H1 (cell line): Measurements from ENCODE around the gene L3MBTL2. TPM values are rescaled to one million over a fixed set of nuclear protein-coding genes. Genes with fewer than 3 reads are reported as not detected.

ENCODE experiments used
- CTCF ChIA-PET: fragments of 300-600 bp; sonication (Branson Sonifier 250); formaldehyde crosslinking; loops from one replicate; lab custom pipeline; 2021; ENCODE audit not compliant: partially characterized antibody; lab: Charles Lee
- POLR2A ChIA-PET: fragments of 300-600 bp; sonication (Branson Sonifier 250); formaldehyde crosslinking; loops from one replicate; lab custom pipeline; 2021; ENCODE audit warnings: inconsistent platforms; ENCODE audit not compliant: partially characterized antibody; lab: Charles Lee
- DNase-seq, 2 experiments: peaks; one replicate each; pipeline versions ENCODE4 v3.0.0 to v3.0.0-alpha.2; 2010 to 2022; ENCODE audit warnings: low spot score in 2 of 2, low read depth in 1 of 2, mixed read lengths in 1 of 2
- FAIRE-seq: peaks from 2 replicates; lab custom pipeline; 2011; peaks lifted over from hg19 to GRCh38; lab: Jason Lieb, UNC
- H2AFZ ChIP-seq: 2 replicates; pipeline ENCODE4 v1.8.1; 2012; ENCODE audit warnings: low read length, inconsistent platforms
- H2AK5ac ChIP-seq: 2 replicates; pipeline ENCODE4 v1.6.1; 2013; ENCODE audit warnings: low read depth, low read length
- H2BK120ac ChIP-seq: replicated peaks from 2 replicates; pipeline ENCODE3; 2013; ENCODE audit warnings: low read depth, low read length, inconsistent platforms
- H2BK12ac ChIP-seq: 2 replicates; pipeline ENCODE4 v1.6.1; 2013; ENCODE audit warnings: low read depth, low read length
- H2BK15ac ChIP-seq: 2 replicates; pipeline ENCODE4 v1.6.1; 2013; ENCODE audit warnings: low read length
- H2BK20ac ChIP-seq: 2 replicates; pipeline ENCODE4 v1.6.1; 2013; ENCODE audit warnings: low read length
- H2BK5ac ChIP-seq: 2 replicates; pipeline ENCODE4 v1.6.1; 2013; ENCODE audit warnings: low read depth, low read length
- H3K14ac ChIP-seq: 2 replicates; pipeline ENCODE4 v1.6.1; 2013; ENCODE audit warnings: inconsistent platforms; ENCODE audit not compliant: insufficient read length
- H3K18ac ChIP-seq: 2 replicates; pipeline ENCODE4 v1.6.1; 2013; ENCODE audit warnings: low read length; ENCODE audit errors: extremely low read depth
- H3K23ac ChIP-seq: 2 replicates; pipeline ENCODE4 v1.6.1; 2013; ENCODE audit warnings: inconsistent platforms; ENCODE audit not compliant: insufficient read length
- H3K23me2 ChIP-seq: 2 replicates; pipeline ENCODE4 v1.6.1; 2013; ENCODE audit warnings: low read depth, low read length
- H3K27ac ChIP-seq: 2 replicates; pipeline ENCODE4 v1.6.1; 2011; ENCODE audit warnings: low read depth, low read length, inconsistent platforms
- H3K27me3 ChIP-seq, 4 experiments: replicated peaks in 1 of 4; 1 replicate in 1 of 4; 2 replicates in 3 of 4; pipeline versions ENCODE4 v1.6.1 to v1.8.1; 2011 to 2013; ENCODE audit warnings: low read length in 3 of 4, mild to moderate bottlenecking in 3 of 4, inconsistent platforms in 2 of 4, mixed read lengths in 2 of 4, moderate library complexity in 1 of 4; ENCODE audit not compliant: control insufficient read depth in 3 of 4, insufficient read depth in 3 of 4; ENCODE audit errors: extremely low read depth in 1 of 4
- H3K36me3 ChIP-seq, 4 experiments: 2 replicates each; pipeline versions ENCODE4 v1.6.1 to v1.8.1; 2011 to 2013; ENCODE audit warnings: mild to moderate bottlenecking in 4 of 4, low read length in 3 of 4, moderate library complexity in 2 of 4, control low read depth in 1 of 4, inconsistent platforms in 1 of 4; ENCODE audit not compliant: insufficient read depth in 4 of 4, control insufficient read depth in 2 of 4
- H3K4ac ChIP-seq: replicated peaks from 2 replicates; pipeline ENCODE3; 2013; ENCODE audit warnings: low read length, low read depth, mixed read lengths, inconsistent platforms; ENCODE audit not compliant: insufficient read length
- H3K4me1 ChIP-seq, 4 experiments: replicated peaks in 1 of 4; 1 replicate in 1 of 4; 2 replicates in 3 of 4; pipeline versions ENCODE4 v1.6.1 to v1.8.1; 2011 to 2013; ENCODE audit warnings: low read length in 3 of 4, inconsistent platforms in 2 of 4, mixed read lengths in 1 of 4; ENCODE audit not compliant: insufficient read depth in 4 of 4, control insufficient read depth in 3 of 4
- H3K4me2 ChIP-seq, 2 experiments: 2 replicates each; pipeline versions ENCODE4 v1.6.1 to v1.8.1; 2011 to 2013; ENCODE audit warnings: low read depth in 2 of 2, low read length in 2 of 2, control low read depth in 1 of 2, inconsistent platforms in 1 of 2, mild to moderate bottlenecking in 1 of 2; ENCODE audit not compliant: insufficient read depth in 1 of 2
- H3K4me3 ChIP-seq, 4 experiments: fragments of 200-600, 300-600 bp in 1 of 4; sonication (generic), shearing (Covaris generic), sonication (Bioruptor Twin) in 1 of 4; 2 replicates each; pipeline versions ENCODE4 v1.5.1 to v1.8.1; 2011 to 2016; ENCODE audit warnings: low read length in 4 of 4, low read depth in 3 of 4, control low read depth in 2 of 4, inconsistent platforms in 2 of 4, mild to moderate bottlenecking in 2 of 4, mixed read lengths in 1 of 4, moderate library complexity in 1 of 4; ENCODE audit not compliant: insufficient read depth in 2 of 4; ENCODE audit errors: extremely low read depth in 1 of 4
- H3K56ac ChIP-seq: replicated peaks from 2 replicates; pipeline ENCODE3; 2013; ENCODE audit warnings: low read depth, mild to moderate bottlenecking, mixed read lengths, low read length, inconsistent platforms; ENCODE audit not compliant: insufficient read length
- H3K79me1 ChIP-seq: 2 replicates; pipeline ENCODE4 v1.6.1; 2013; ENCODE audit warnings: low read depth, low read length, control low read depth
- H3K79me2 ChIP-seq, 2 experiments: 2 replicates each; pipeline versions ENCODE4 v1.6.1 to v1.8.1; 2012 to 2013; ENCODE audit warnings: low read length in 2 of 2, mild to moderate bottlenecking in 2 of 2, inconsistent platforms in 1 of 2; ENCODE audit not compliant: insufficient read depth in 2 of 2, control insufficient read depth in 1 of 2
- H3K9ac ChIP-seq, 4 experiments: replicated peaks in 1 of 4; 1 replicate in 1 of 4; 2 replicates in 3 of 4; pipeline versions ENCODE4 v1.6.1 to v1.8.1; 2011 to 2013; ENCODE audit warnings: low read depth in 3 of 4, low read length in 3 of 4, control low read depth in 2 of 4, mild to moderate bottlenecking in 2 of 4, moderate library complexity in 2 of 4, inconsistent platforms in 1 of 4; ENCODE audit errors: extremely low read depth in 1 of 4
- H3K9me3 ChIP-seq, 2 experiments: 2 replicates each; pipeline versions ENCODE4 v1.6.1 to v1.8.1; 2012 to 2013; ENCODE audit warnings: mild to moderate bottlenecking in 2 of 2, moderate library complexity in 2 of 2, control low read depth in 1 of 2, inconsistent platforms in 1 of 2, low read depth in 1 of 2, low read length in 1 of 2, mixed read lengths in 1 of 2; ENCODE audit not compliant: insufficient read depth in 2 of 2
- H4K20me1 ChIP-seq, 2 experiments: replicated peaks in 1 of 2; 2 replicates each; pipeline versions ENCODE3 to v1.8.1; 2011 to 2013; ENCODE audit warnings: inconsistent platforms in 2 of 2, low read length in 2 of 2, mild to moderate bottlenecking in 1 of 2; ENCODE audit not compliant: insufficient read depth in 2 of 2, control insufficient read depth in 1 of 2
- H4K5ac ChIP-seq: 2 replicates; pipeline ENCODE4 v1.6.1; 2013; ENCODE audit warnings: low read length, low read depth, mixed read lengths, inconsistent platforms; ENCODE audit not compliant: insufficient read length
- H4K8ac ChIP-seq: 2 replicates; pipeline ENCODE4 v1.8.0; 2013; ENCODE audit warnings: mild to moderate bottlenecking, moderate library complexity, low read length, inconsistent platforms; ENCODE audit not compliant: insufficient read depth; ENCODE audit errors: extremely low read depth
- H4K91ac ChIP-seq: replicated peaks from 2 replicates; pipeline ENCODE3; 2013; ENCODE audit warnings: low read length, mixed read lengths, inconsistent platforms; ENCODE audit not compliant: insufficient read length
- CEBPB ChIP-seq: IDR thresholded peaks from 2 replicates; pipeline ENCODE4 v1.6.1; 2012; ENCODE audit warnings: low read depth, low read length
- EZH2 ChIP-seq: fragments of 200-600 bp; sonication (generic); IDR thresholded peaks from 2 replicates; pipeline ENCODE4 v1.7.1; 2012; ENCODE audit warnings: low read depth, mild to moderate bottlenecking, moderate library complexity, low read length, inconsistent platforms; ENCODE audit not compliant: severe bottlenecking
- GABPA ChIP-seq: IDR thresholded peaks from 2 replicates; pipeline ENCODE4 v1.6.1; 2011; ENCODE audit warnings: mild to moderate bottlenecking, low read length, moderate library complexity, borderline replicate concordance; ENCODE audit not compliant: insufficient read depth
- GTF2F1 ChIP-seq: IDR thresholded peaks from 2 replicates; pipeline ENCODE4 v1.6.1; 2012; ENCODE audit warnings: low read depth, low read length, improper control_type of control experiment, borderline replicate concordance
- JUN ChIP-seq: IDR thresholded peaks from 2 replicates; pipeline ENCODE4 v1.6.1; 2011; ENCODE audit warnings: low read depth, mild to moderate bottlenecking, improper control_type of control experiment, low read length
- PHF8 ChIP-seq: fragments of 200-600 bp; sonication (generic); conservative IDR thresholded peaks from 2 replicates; pipeline ENCODE4 v1.7.1; 2012; ENCODE audit warnings: low read depth, mild to moderate bottlenecking, inconsistent platforms, low read length, moderate library complexity
- POLR2AphosphoS5 ChIP-seq: IDR thresholded peaks from 2 replicates; pipeline ENCODE4 v1.6.1; 2011; ENCODE audit warnings: low read depth, low read length
- RBBP5 ChIP-seq: IDR thresholded peaks from 2 replicates; pipeline ENCODE4 v1.7.1; 2012; ENCODE audit warnings: low read depth, mild to moderate bottlenecking, inconsistent platforms, low read length, moderate library complexity, borderline replicate concordance
- SIX5 ChIP-seq: IDR thresholded peaks from 2 replicates; pipeline ENCODE4 v1.6.1; 2011; ENCODE audit warnings: mild to moderate bottlenecking, low read depth, low read length
- WGBS, 2 experiments: shearing (Covaris generic) in 1 of 2; methylation state at CpG; one replicate each; pipeline versions ENCODE4 v1.1.6 to v1.1.7; 2013 to 2015; ENCODE audit warnings: low lambda C conversion rate in 2 of 2, mixed read lengths in 2 of 2, inconsistent platforms in 1 of 2, low coverage in 1 of 2, missing lambda C conversion rate in 1 of 2; ENCODE audit not compliant: insufficient replicate concordance in 2 of 2, insufficient coverage in 1 of 2, insufficient read length in 1 of 2; ENCODE audit errors: extremely low coverage in 1 of 2, missing lambda C conversion rate in 1 of 2; 5-methylcytosine and 5-hydroxymethylcytosine counted together
- polyA plus RNA-seq, 7 experiments: library from polyadenylated mRNA; depleted of rRNA in 3 of 7; stranded (reverse) in 5 of 7; unstranded in 2 of 7; fragments of >200 nt in 5 of 7; fragments of 200-250 nt in 2 of 7; gene quantifications; 1 replicate in 5 of 7; 2 replicates in 1 of 7; 4 replicates in 1 of 7; pipeline versions ENCODE4 v1.2.1 to v1.2.3, GENCODE V29; 2011 to 2013; ENCODE audit warnings: missing spikeins in 2 of 7, mixed read lengths in 2 of 7
- total RNA-seq: library from RNA; stranded (reverse); fragmentation: NEBNext Ultra II Directional; extraction: Animal tissue kit (Norgen Biotek cat#: 25700); gene quantifications from 2 replicates; pipeline ENCODE4 v1.2.1, GENCODE V29; 2021
- TF ChIP-seq, protein P1 (sequence below): IDR thresholded peaks from 2 replicates; pipeline ENCODE4 v1.6.1; 2011; ENCODE audit warnings: low read depth, mild to moderate bottlenecking, low read length; ENCODE audit not compliant: insufficient read depth
- TF ChIP-seq, protein P2 (sequence below): IDR thresholded peaks from 2 replicates; pipeline ENCODE4 v1.6.1; 2012; ENCODE audit warnings: inconsistent platforms
- TF ChIP-seq, protein P3 (sequence below): IDR thresholded peaks from 2 replicates; pipeline ENCODE4 v1.6.1; 2011; ENCODE audit warnings: low read length, improper control_type of control experiment

The L3MBTL2 gene
- total and polyA plus RNA-seq, 2 of the 8 experiments (the other 6 are each of a cell fraction or from before 2014, with no cell fraction given): 23.9 to 24.9 TPM

DNA sequence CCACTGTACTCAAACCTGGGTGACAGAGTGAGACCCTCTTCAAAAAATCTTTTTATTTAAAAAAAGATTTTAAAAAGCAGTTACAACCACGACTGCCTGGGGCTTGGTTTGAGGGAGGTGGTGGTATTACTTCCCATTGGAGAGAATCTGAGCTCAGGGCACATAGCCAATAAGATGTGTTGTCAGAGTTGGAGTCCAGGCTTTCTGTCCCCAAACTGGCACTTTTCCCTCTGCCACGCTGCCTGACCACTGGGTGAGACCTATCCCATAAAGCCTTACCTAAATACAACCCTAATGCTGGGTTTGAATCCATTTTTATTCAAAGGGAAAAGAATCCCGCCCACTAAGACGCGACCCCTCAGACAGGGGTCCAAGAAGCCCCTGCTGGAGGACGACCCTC, 24.1 kb downstream of the L3MBTL2 start:
- H3K18ac ChIP-seq: no peak overlapping the region
- no peak overlapping the region for H2BK20ac ChIP-seq
- no peak overlapping the region for H3K4me2 ChIP-seq
- H4K5ac ChIP-seq: no peak overlapping the region
- H3K4ac ChIP-seq: no peak overlapping the region
- H3K14ac ChIP-seq: no peak overlapping the region
- CTCF ChIA-PET: interaction anchor here (1.3 to 2.5 kb wide), 2 partner anchors 8 to 307 kb away, joined by 5 to 7 read pairs; no protein-coding TSS in a partner anchor
- H3K27me3 ChIP-seq: peaks cover 0 to 2% (median 0%) of the 10 kb centered on the region in 4 experiments; a peak in 1 of 7 replicates
- H3K4me1 ChIP-seq: no peaks in the 10 kb centered on the region
- H2AFZ ChIP-seq: no peak overlapping the region
- H3K23ac ChIP-seq: no peak overlapping the region
- H2AK5ac ChIP-seq: no peak overlapping the region
- no peaks in the 10 kb centered on the region for H3K79me1 ChIP-seq
- DNase-seq: no peak
- no peak overlapping the region for H3K9ac ChIP-seq
- H4K20me1 ChIP-seq: peaks cover 0 to 3% of the 10 kb centered on the region in 2 experiments
- H3K27ac ChIP-seq: no peak overlapping the region; the same call in 1 of the 2 replicates
- 93% methylated on average over 6 of the region's 6 CpGs; no CpG with 5 or more reads in 1 of the 2 experiments for WGBS, 2 experiments
- H3K79me2 ChIP-seq: no peaks in the 10 kb centered on the region
- H3K36me3 ChIP-seq: peaks cover 0 to 17% (median 10%) of the 10 kb centered on the region in 4 experiments; a peak in 5 of 8 replicates
- H2BK120ac ChIP-seq: no peak overlapping the region
- no peak overlapping the region for H2BK12ac ChIP-seq
- H3K23me2 ChIP-seq: no peaks in the 10 kb centered on the region
- H2BK5ac ChIP-seq: no peak overlapping the region
- no peaks in the 10 kb centered on the region for H3K9me3 ChIP-seq
- POLR2A ChIA-PET: interaction anchor here (1.4 to 5.6 kb wide), 3 partner anchors 9 to 17 kb away, joined by 4 to 25 read pairs (median 11); no protein-coding TSS in a partner anchor
- H3K56ac ChIP-seq: no peak overlapping the region
- no peak overlapping the region for H2BK15ac ChIP-seq
- no peak overlapping the region for H4K91ac ChIP-seq
- no peak overlapping the region for H3K4me3 ChIP-seq
- FAIRE-seq: no peak
- no peak overlapping the region for H4K8ac ChIP-seq
- TF ChIP-seq, protein P1, sequence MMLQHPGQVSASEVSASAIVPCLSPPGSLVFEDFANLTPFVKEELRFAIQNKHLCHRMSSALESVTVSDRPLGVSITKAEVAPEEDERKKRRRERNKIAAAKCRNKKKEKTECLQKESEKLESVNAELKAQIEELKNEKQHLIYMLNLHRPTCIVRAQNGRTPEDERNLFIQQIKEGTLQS: no peak
- TF ChIP-seq EZH2: no peak
- TF ChIP-seq POLR2AphosphoS5: no peak
- no peak for TF ChIP-seq GABPA
- TF ChIP-seq, protein P2, sequence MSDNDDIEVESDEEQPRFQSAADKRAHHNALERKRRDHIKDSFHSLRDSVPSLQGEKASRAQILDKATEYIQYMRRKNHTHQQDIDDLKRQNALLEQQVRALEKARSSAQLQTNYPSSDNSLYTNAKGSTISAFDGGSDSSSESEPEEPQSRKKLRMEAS: no peak
- no peak for TF ChIP-seq GTF2F1
- TF ChIP-seq, protein P3, sequence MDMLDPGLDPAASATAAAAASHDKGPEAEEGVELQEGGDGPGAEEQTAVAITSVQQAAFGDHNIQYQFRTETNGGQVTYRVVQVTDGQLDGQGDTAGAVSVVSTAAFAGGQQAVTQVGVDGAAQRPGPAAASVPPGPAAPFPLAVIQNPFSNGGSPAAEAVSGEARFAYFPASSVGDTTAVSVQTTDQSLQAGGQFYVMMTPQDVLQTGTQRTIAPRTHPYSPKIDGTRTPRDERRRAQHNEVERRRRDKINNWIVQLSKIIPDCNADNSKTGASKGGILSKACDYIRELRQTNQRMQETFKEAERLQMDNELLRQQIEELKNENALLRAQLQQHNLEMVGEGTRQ: no peak
- no peak for TF ChIP-seq CEBPB
- no peak for TF ChIP-seq SIX5
- no peak for TF ChIP-seq RBBP5
- no peak for TF ChIP-seq JUN
- no peak for TF ChIP-seq PHF8
